ENCODE results near the gene CASP6.

The CASP6 gene

GRCh38 chr4:109735566-109736365 is 32.5 kb upstream of the CASP6 start:
- Histone ChIP-seq H3K9me3 (replicated peaks; ENCODE audit: low read length) (no peaks in the 10 kb centered on the region), H3K36me3 (ENCODE audit: insufficient read depth, low read length) (no peaks in the 10 kb centered on the region), H3K4me2 (ENCODE audit: low read length) (no peak overlapping the region), H3K9ac (ENCODE audit: low read depth, low read length) (no peak overlapping the region), H3K27me3 (ENCODE audit: control insufficient read depth, insufficient read depth, low read length) (no peaks in the 10 kb centered on the region), H3K4me1 (ENCODE audit: control insufficient read depth, insufficient read depth, low read length) (peaks cover 2% of the 10 kb centered on the region), H3K4me3 (ENCODE audit: low read length) (no peak overlapping the region)

GRCh38 chr4:109733728-109734127 is 30.5 kb upstream of the CASP6 start:
- Histone ChIP-seq H3K9me3 (replicated peaks; ENCODE audit: low read length) (no peaks in the 10 kb centered on the region), H3K36me3 (ENCODE audit: insufficient read depth, low read length) (no peaks in the 10 kb centered on the region), H3K4me3 (ENCODE audit: low read length) (no peak overlapping the region), H3K4me2 (ENCODE audit: low read length) (no peak overlapping the region), H3K27me3 (ENCODE audit: control insufficient read depth, insufficient read depth, low read length) (no peaks in the 10 kb centered on the region), H3K9ac (ENCODE audit: low read depth, low read length) (no peak overlapping the region), H3K4me1 (ENCODE audit: control insufficient read depth, insufficient read depth, low read length) (peaks cover 7% of the 10 kb centered on the region)

GRCh38 chr4:109730619-109731545 is 27.6 kb upstream of the CASP6 start:
- peak overlapping the region; percentile 89 for H3K4me3 ChIP-seq (ENCODE audit: low read length)
- H3K36me3 ChIP-seq (ENCODE audit: insufficient read depth, low read length) = no peaks in the 10 kb centered on the region
- no peaks in the 10 kb centered on the region for H3K9me3 ChIP-seq (replicated peaks; ENCODE audit: low read length)
- peak overlapping the region; percentile 97 for H3K4me2 ChIP-seq (ENCODE audit: low read length)
- H3K9ac ChIP-seq (ENCODE audit: low read depth, low read length) = peak overlapping the region; percentile 81
- peaks cover 17% of the 10 kb centered on the region for H3K4me1 ChIP-seq (ENCODE audit: control insufficient read depth, insufficient read depth, low read length)
- H3K27me3 ChIP-seq (ENCODE audit: control insufficient read depth, insufficient read depth, low read length) = no peaks in the 10 kb centered on the region

- Histone ChIP-seq H3K36me3 (ENCODE audit: insufficient read depth, low read length) (no peaks in the 10 kb centered on the region), H3K4me3 (ENCODE audit: low read length) (peak within 1 kb of the TSS; percentile 89), H3K4me1 (ENCODE audit: control insufficient read depth, insufficient read depth, low read length) (peaks cover 17% of the 10 kb centered on the region), H3K27me3 (ENCODE audit: control insufficient read depth, insufficient read depth, low read length) (no peaks in the 10 kb centered on the region), H3K4me2 (ENCODE audit: low read length) (peak within 1 kb of the TSS; percentile 97), H3K9ac (ENCODE audit: low read depth, low read length) (peak within 1 kb of the TSS; percentile 88), H3K9me3 (replicated peaks; ENCODE audit: low read length) (no peaks in the 10 kb centered on the region)
Observed at GRCh38 chr4:109729718-109730618, 26.7 kb upstream of the CASP6 start, which contains the start of gene PLA2G12A. Gene PLA2G12A, minus strand, starts transcription at chr4:109730070. Its CDS starts 261 bp downstream, at chr4:109729809.

GRCh38 chr4:109729117-109729717 is 26.0 kb upstream of the CASP6 start:
- H3K4me3 ChIP-seq (ENCODE audit: low read length) = peak overlapping the region; percentile 89
- peak overlapping the region; percentile 88 for H3K9ac ChIP-seq (ENCODE audit: low read depth, low read length)
- H3K9me3 ChIP-seq (replicated peaks; ENCODE audit: low read length) = no peaks in the 10 kb centered on the region
- peak overlapping the region; percentile 96 for H3K4me2 ChIP-seq (ENCODE audit: low read length)
- H3K4me1 ChIP-seq (ENCODE audit: control insufficient read depth, insufficient read depth, low read length) = peaks cover 17% of the 10 kb centered on the region
- H3K36me3 ChIP-seq (ENCODE audit: insufficient read depth, low read length) = no peaks in the 10 kb centered on the region
- H3K27me3 ChIP-seq (ENCODE audit: control insufficient read depth, insufficient read depth, low read length) = no peaks in the 10 kb centered on the region

GRCh38 chr4:109728385-109728784 is 25.1 kb upstream of the CASP6 start:
- peak overlapping the region; percentile 89 for H3K4me3 ChIP-seq (ENCODE audit: low read length)
- no peaks in the 10 kb centered on the region for H3K27me3 ChIP-seq (ENCODE audit: control insufficient read depth, insufficient read depth, low read length)
- no peaks in the 10 kb centered on the region for H3K9me3 ChIP-seq (replicated peaks; ENCODE audit: low read length)
- peak overlapping the region; percentile 34 for H3K9ac ChIP-seq (ENCODE audit: low read depth, low read length)
- no peaks in the 10 kb centered on the region for H3K36me3 ChIP-seq (ENCODE audit: insufficient read depth, low read length)
- H3K4me1 ChIP-seq (ENCODE audit: control insufficient read depth, insufficient read depth, low read length) = peaks cover 17% of the 10 kb centered on the region
- H3K4me2 ChIP-seq (ENCODE audit: low read length) = peak overlapping the region; percentile 96

- H3K4me3 ChIP-seq (ENCODE audit: low read length) = no peak overlapping the region
- H3K36me3 ChIP-seq (ENCODE audit: insufficient read depth, low read length) = no peaks in the 10 kb centered on the region
- H3K4me2 ChIP-seq (ENCODE audit: low read length) = no peak overlapping the region
- no peak overlapping the region for H3K9ac ChIP-seq (ENCODE audit: low read depth, low read length)
- no peaks in the 10 kb centered on the region for H3K27me3 ChIP-seq (ENCODE audit: control insufficient read depth, insufficient read depth, low read length)
- no peaks in the 10 kb centered on the region for H3K9me3 ChIP-seq (replicated peaks; ENCODE audit: low read length)
- peaks cover 8% of the 10 kb centered on the region for H3K4me1 ChIP-seq (ENCODE audit: control insufficient read depth, insufficient read depth, low read length)
Observed at GRCh38 chr4:109723110-109723509, 19.9 kb upstream of the CASP6 start.

- H3K4me2 ChIP-seq (ENCODE audit: low read length) = no peak overlapping the region
- no peaks in the 10 kb centered on the region for H3K36me3 ChIP-seq (ENCODE audit: insufficient read depth, low read length)
- peaks cover 4% of the 10 kb centered on the region for H3K4me1 ChIP-seq (ENCODE audit: control insufficient read depth, insufficient read depth, low read length)
- no peaks in the 10 kb centered on the region for H3K27me3 ChIP-seq (ENCODE audit: control insufficient read depth, insufficient read depth, low read length)
- no peak overlapping the region for H3K9ac ChIP-seq (ENCODE audit: low read depth, low read length)
- H3K4me3 ChIP-seq (ENCODE audit: low read length) = no peak overlapping the region
- no peaks in the 10 kb centered on the region for H3K9me3 ChIP-seq (replicated peaks; ENCODE audit: low read length)
Observed at GRCh38 chr4:109722357-109722756, 19.1 kb upstream of the CASP6 start.

- Histone ChIP-seq H3K9me3 (replicated peaks; ENCODE audit: low read length) (no peaks in the 10 kb centered on the region), H3K4me1 (ENCODE audit: control insufficient read depth, insufficient read depth, low read length) (peaks cover 4% of the 10 kb centered on the region), H3K9ac (ENCODE audit: low read depth, low read length) (no peak overlapping the region), H3K4me3 (ENCODE audit: low read length) (no peak overlapping the region), H3K36me3 (ENCODE audit: insufficient read depth, low read length) (no peaks in the 10 kb centered on the region), H3K27me3 (ENCODE audit: control insufficient read depth, insufficient read depth, low read length) (no peaks in the 10 kb centered on the region), H3K4me2 (ENCODE audit: low read length) (no peak overlapping the region)
Observed at GRCh38 chr4:109721033-109721432, 17.8 kb upstream of the CASP6 start.

GRCh38 chr4:109719604-109720003 is 16.4 kb upstream of the CASP6 start:
- H3K9ac ChIP-seq (ENCODE audit: low read depth, low read length) = no peak overlapping the region
- H3K27me3 ChIP-seq (ENCODE audit: control insufficient read depth, insufficient read depth, low read length) = no peaks in the 10 kb centered on the region
- no peaks in the 10 kb centered on the region for H3K36me3 ChIP-seq (ENCODE audit: insufficient read depth, low read length)
- no peaks in the 10 kb centered on the region for H3K9me3 ChIP-seq (replicated peaks; ENCODE audit: low read length)
- H3K4me3 ChIP-seq (ENCODE audit: low read length) = no peak overlapping the region
- peaks cover 4% of the 10 kb centered on the region for H3K4me1 ChIP-seq (ENCODE audit: control insufficient read depth, insufficient read depth, low read length)
- H3K4me2 ChIP-seq (ENCODE audit: low read length) = no peak overlapping the region
